ENCODE data around the gene GPR17.

GPR17 gene

DNA sequence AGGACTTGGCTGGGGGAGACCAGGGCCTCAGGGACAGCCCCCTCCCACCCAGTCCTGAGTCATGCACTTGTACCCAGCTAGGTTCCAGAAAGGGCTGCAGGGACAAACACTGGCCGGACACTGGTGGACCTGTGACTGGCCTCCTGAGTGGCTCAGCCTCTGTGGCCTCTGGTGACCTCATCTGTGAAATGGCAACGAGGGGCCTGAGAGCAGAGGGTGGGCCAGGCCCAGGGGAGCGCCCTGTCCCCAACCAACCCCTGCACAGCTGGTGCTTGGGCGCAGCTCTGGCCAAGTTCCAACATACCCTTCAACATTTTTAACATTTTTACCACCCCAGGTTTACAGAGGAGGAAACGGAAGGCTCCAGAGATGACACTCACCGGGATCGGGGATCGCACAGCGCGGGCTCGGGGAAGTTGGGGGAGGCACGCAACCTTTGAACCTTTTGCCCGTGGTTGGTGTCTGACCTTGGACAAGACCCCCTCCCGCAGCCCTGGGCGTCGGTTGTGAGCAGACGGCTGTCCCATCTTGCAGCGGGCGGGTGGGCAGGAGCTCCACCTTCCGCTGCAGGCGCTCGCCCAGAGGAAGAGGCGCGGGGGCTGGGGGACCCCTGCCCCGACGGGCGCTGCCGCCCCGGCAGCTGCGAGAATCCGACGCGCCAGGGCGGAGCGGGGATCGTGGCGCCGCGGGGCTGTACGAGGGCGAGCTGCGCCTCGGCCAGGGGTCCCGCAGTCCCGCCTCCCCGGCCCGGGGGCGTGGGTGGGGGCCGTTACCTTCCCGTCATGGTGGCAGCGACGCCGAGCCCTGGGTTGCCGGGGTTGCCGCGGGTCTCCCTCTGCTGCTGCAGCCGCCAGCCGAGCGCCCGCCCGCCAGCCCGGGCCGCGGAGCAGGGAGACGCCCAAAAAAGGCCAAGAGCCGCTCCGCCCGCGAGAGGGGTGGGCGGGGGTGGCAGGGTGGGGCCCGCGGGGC, 28.6 kb downstream of the GPR17 start:
- DNase-seq = no peak

DNA sequence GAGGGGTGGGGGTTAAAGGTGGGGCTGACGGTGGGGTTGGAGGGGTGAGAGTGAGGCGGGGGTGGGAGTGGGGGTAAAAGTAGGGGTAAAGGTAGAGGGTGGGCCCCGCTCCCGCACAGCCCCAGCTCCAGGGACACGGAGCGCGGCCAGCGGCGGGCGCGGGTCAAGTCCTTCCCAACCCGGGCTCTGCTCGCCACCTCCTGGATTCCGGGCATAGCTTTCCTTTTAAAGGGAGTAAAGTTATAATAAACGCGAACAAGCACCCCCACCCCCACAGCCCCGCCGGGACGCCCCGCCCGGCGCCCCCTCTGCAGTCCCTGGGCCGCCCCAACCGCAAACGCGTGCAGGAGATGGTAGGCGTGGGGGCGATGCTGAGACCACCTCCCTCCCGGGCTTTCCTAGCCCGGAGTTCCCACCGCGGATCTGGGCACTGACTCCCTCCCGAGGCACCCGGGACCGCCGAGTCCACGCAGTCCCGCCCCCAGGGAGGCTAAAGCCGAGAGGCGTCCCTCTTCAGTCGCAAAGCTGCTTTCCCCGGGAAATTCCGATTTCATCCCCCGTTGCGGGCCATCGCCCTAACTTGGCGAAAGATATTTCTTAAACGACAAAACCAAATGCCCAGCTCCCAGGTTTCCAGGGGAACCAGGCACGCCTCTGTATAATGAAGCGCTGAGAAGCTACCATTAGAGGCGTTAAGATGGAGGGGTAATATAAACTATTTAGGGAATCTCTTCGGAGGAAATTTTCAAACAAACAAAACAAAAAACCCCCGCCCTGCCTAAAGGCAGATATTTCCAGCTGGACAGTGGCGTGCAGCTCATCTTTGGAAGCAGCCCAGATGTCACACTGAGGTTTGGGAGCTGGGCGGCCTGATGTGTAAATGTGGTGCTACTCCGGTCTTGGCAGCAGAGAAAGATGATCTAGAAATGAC, 29.6 kb downstream of the GPR17 start, which contains the start of gene LIMS2:
TSS of gene LIMS2 (minus strand) at position 200 of the 931 bp plus-strand sequence. CDS start 506 bp downstream, outside the sequence.
- DNase-seq = no peak

DNA sequence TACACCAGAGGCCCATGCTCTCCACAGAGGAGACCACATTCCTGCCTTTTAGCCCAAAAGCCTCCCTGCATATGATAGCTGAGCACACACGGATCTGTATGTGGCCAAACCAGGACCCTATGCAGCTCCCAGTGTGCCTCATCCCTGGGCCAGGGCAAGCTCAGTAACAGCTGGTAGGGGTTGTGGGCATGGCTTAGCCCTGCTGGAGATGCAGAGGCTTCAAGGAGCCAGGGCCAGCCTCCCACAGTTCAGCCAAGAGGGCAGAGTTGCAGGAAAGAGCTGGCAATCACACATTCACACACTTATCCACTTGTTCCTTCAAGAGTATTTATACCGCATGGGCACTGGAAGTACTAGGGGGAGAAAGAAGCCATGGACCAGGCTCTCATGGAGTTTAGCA, 31.0 kb downstream of the GPR17 start:
- DNase-seq = no peak

DNA sequence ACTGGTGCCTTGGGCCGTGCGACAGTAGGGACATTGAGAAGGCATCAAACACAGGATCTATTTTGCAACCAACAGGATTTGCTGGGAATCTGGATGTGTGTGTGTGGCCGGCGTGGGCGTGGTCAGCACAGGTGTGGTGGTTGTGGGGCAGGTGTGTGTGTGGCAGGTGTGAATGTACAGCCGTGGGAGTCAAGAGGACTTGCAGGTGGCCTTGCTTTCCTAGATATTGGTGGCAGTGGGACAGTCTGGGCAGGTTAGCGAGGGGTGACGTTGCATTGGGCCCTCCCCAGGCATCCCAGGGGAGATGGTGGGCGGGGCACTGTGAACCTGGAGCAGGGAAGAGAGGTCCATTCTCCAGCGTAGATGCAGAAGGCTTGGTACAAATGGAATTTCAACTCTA, 32.6 kb downstream of the GPR17 start:
- no peak for DNase-seq

DNA sequence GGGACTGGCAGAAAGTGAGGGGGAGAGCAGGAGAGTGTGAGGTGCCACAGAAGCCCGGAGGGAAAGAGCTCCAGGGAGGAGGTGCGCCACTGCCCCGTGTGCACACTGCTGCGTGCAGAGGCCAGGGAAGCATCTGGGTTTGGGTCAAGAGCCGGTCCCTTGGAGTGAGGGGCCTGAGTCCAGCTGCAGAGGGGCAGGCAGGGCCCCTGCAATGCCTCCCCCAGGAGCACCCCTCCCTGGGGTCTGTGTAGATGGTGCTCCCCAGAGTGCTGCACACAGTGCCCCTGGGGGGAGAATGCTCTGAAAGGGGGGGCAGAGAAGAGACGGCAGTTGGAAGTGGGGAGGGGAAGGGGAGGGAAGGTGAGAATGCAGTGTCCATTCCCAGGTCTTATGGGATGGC, 33.0 kb downstream of the GPR17 start:
- no peak for DNase-seq

DNA sequence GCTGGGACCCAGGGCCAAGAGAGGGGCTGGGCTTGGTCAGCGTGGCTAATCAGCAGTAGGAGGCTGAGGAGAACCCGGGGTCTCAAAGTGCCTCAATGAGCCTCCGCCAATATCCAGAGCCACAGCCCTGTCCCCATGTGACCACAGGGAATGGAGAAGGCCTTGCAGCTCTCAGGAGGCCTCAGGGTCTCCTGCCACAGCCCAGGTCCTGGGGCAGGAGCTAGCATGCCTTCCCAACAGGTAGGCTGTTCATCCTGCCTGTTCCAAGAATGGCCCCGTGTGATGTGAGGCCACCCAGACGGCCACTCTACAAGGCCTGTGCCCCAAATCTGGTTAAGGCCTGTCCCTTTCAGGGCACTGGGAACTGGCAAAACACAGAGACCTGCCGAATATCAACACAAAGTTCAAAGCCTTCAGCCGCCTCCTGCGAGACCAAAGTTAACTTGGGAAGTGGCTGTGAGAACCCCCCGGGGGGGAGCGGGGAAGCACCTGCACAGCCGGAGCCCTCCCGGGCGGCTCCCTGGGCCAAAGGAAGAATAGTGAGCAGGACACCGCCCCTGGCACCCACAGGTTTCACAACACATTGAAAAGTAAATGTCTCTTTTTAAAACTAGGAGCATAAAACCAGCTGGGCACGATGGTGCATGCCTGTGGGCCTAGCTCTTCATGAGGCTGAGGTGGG, 33.9 kb downstream of the GPR17 start:
- no peak for DNase-seq

DNA sequence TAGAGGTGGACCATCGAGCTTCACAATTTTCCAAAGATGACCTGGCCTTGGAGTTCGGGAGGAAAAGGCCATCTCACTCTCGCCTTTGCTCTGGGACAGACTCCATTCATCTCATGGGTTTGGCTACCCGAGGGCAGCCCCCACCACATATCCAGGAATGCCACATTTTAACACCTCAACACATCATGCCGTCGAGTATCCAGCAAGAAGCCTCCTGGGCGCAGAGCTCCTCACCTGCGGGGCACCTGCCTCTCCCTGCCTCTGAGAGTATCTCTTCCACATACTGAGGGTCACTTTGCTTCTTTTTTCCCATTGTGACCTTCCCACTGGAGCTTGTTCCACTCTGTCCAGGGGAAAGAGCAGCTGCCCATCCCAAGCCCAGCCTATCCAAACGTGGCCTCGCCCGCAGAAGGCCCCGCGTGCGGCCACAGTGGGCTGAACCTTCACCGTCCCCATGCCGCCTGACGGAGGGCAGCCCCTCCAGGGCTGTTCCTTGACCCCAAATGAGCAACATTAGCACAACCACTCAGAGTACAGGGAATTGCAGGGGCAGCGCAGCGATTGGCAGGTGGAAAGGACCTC, 34.8 kb downstream of the GPR17 start:
- no peak for DNase-seq

DNA sequence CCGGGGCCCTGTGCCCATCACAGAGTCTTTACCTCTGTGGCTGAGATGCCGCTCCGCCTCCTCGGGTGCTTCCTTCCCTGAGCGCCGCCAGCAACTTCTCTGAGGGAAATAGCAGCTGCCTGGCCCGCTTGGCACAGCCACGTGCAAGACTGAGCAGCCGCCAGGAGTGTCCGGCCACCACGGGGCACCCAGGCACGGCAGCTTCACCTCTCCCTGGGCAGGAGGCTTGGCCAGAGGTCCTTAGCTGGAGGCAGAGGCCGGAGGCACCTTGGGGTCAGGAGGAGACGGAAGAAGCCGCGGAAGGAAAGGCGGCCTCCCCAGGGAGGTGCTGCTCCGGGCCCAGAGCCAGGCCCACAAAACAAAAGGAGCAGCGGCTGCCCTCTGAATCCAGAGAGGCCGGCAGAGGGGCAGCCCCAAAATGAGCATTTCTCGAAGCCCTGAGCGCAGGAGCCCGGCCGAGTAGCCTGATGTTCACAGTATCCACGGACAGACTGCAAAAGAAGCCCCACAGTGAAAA, 35.4 kb downstream of the GPR17 start:
- DNase-seq = no peak

DNA sequence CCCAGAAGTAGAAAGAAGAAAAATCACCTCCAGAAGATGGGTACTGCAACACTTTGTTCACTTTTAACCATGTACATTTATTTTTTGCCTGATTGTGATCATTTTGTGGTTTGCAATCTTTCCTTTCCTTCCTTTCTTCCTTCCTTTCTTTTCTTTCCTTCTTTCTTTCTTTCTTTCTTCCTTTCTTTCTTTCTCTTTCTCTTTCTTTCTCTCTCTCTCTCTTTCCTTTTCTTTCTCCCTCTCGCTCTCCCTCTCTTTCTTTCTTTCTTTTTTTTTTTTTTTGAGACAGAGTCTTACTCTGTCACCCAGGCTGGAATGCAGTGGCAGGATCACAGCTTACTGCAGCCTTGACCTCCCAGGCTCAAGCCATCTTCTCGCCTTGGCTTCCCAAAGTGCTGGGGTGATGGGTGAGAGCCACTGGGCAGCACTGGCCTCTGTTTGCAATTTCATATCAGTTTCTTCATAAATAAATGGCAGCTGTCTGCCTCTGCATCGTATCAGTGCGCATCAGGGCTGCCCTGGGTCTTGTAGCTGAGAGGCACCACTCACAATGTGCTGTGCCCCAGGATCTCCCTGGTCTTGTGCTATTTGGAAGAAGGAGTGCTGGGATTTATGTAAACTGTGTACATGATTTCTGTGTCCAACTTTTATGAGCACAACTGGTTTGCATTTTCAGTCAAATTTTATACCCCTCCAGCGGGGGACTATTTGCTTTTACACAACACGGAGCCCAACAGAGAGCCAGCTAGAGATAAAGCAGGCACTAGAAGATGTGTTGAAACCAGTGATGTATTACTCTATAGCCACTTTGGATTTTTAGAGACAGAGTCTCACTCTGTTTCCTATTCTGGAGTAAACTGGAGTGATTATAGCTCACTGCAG, 36.3 kb downstream of the GPR17 start:
- DNase-seq = no peak

DNA sequence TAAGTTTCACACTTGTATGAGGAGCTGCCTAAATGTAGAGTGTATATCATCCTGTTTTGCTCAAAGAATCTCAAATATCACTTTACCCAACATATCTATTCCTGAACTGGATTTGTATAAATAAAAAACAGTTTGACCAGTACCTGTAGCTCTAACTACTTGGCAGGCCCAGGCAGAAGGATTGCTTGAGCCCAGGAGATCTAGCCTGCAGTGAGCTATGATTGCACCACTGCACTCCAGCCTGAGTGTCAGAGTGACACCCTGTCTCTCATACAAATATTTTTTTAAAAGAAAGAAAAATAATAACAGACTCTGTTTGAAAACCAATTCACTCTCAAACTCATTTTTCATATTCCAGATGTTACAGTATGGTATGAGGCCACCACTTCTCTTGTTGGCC, 37.1 kb downstream of the GPR17 start:
- DNase-seq = no peak

DNA sequence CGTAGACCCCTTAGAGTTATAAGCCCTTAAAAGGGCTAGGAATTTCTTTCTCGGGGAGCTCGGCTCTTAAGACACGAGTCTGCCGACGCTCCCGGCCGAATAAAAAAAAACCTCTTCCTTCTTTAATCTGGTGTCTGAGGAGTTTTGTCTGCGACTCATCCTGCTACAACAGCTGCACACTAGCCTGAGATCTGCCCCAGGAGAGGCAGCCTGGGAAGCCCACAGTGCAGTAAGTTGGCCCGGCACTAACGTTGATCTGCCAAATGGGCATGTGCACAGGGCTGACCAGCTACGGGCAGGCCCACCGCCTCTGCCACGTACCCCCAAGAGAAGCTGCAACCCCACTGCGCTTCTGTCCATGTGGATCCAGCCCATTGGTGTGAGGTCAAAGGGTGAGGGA, 37.8 kb downstream of the GPR17 start:
- DNase-seq = no peak

DNA sequence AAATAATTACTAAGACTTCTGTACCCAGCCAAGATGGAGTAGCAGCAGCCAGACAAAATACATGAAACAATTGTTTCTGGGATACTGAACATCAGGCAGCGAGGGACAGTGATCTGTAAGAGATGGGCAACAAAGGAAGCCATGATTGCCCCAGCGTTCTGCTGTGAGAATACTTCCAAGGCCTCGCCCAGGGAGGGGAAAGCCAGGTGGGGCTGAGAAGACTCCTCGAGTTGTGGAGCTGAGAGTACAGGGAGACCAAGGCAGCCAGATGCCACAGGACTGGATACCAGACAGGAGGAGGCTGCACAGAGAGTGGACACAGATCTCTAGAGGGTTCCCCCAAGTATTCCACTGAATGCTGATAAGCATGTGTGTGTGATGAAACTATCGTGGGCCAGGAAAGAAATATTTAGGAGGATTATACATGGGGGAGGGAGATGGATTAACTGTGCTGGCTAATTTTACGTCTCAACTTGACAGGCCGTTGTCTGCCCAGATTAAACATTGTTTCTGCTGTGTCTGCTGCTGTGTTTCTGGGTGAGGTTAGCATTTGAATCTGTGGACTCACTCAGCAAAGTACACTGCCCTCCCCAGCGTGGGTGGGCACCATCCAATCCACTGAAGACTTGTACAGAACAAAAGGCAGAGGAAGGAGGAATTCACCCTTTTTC, 39.6 kb downstream of the GPR17 start:
- no peak for DNase-seq

DNA sequence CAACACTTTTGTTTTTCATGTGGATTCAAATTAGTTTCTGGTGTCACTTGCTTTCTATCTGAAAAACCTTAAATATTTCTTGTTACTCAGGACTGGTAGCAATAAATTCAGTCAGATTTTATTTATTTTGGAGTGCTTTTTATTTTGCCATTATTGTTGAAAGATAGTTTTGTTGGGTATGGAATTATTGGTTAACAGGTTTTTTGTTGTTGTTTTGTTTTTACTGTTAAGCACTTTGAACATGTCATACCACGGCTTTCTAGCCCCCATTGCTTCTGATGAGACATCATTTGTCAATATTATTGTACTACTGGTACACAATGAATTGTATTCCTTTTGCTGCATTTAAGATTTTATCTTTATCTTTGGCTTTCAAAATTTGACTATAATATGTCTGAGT, 42.5 kb downstream of the GPR17 start:
- no peak for DNase-seq

DNA sequence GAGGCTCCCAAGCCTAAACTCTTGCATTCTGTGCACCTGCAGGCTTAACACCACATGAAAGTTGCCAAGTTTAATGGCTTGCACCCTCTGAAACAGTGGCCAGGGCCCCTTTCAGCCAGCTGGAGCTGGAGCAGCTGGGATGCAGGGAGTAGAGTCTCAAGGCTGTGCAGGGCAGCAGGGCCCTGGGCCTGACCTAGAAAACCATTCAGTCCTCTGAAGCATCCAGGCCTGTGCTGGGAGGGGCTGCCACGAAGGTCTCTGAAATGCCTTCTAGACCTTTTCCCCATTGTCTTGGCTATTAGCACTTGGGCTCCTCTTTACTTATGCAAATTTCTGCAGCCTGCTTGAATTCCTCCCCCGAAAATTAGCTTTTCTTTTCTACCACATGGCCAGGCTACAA, 44.7 kb downstream of the GPR17 start:
- DNase-seq = no peak

DNA sequence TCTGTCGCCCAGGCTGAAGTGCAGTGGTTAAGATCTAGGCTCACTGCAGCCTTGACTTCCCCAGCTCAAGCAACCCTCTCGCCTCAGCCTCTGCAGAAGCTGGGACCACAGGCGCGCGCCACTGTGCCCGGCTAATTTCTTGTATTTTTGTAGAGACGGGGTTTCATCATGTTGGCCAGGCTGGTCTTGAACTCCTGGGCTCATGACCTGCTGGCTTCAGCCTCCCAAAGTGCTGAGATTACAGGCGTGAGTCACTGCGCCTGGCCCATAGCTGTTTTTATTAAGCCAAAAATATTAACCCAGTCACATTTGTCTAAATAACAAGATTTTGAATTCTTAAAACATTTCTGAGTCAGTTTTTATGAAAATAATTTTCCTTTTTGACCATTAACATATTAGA, 49.0 kb downstream of the GPR17 start:
- no peak for DNase-seq

DNA sequence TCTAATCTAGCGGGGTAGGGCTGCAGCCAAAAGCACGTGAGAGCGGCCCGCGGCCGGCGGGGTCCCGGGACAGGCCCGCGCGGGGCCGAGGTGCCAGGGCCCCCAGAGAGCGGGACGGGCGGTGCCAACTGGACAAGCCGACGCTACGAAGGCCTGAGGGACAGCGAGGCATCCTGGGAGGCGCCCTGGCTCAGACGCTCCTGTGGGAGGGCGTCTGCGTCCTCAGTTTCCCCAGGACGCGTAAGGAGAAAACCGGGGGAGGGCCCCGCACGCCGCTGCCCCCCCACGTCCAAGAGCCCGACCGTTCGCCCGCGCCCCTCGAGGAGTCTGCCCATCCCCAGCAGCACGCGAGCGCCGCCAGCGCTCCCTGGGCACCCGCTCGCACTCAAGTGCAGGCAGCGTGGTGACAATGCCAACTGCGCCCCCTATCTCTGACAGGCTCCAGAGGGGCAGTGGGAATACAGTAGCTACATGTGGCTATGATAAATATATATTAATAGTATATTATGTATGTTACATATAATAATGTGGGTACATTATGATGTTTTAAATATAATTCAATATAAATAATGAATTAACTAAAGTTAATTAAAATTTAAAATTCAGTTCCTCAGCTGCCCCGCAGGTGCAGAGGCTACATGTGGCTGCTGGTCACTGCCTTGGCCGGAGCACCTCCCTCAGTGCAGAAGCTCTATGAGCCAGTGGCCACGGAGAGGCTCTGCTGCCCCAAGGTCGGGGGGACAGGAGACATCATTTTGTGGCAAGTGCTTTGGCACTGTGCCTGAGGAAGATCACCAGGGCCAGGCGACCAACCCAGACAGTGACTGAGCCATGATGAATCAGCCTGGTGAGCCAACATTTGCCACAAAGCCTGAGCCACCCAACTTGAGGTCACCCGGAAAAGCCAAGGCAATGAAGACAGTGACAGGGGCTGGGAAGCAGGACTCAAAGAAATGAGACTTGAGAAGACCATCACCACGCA, 49.8 kb downstream of the GPR17 start:
- no peak for DNase-seq

DNA sequence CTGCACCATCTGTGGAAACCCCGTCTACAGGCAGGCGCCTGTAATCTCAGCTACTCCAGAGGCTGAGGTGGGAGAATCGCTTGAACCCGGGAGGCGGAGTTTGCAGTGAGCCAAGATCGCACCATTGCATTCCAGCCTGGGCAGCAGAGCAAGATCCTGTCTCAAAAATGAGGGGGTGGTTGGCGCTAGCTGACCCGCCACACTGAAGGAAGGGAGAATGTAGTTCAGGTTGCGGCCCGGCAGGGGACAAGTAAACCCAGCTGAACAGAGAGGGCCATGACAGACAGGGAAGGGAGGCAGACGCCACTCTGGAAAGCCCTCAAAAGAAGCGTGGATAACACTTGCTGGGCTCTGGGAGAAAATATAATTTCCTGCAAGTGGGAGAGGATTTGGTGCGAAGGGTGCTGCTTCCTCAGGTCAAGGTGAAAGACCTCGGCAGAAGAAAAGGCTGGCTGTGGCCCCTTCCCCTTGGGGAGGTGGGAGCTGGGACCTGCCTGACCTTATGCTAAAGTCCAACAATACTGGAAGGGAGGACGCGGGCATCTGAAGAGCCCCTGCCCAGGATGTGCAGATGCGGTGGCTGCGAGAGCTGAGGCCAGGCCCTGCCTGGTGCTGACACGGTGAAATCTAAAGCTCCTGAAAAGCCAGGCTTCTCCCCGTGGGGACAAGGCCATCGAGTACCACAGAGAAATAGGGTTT, 51.7 kb downstream of the GPR17 start:
- DNase-seq = no peak

DNA sequence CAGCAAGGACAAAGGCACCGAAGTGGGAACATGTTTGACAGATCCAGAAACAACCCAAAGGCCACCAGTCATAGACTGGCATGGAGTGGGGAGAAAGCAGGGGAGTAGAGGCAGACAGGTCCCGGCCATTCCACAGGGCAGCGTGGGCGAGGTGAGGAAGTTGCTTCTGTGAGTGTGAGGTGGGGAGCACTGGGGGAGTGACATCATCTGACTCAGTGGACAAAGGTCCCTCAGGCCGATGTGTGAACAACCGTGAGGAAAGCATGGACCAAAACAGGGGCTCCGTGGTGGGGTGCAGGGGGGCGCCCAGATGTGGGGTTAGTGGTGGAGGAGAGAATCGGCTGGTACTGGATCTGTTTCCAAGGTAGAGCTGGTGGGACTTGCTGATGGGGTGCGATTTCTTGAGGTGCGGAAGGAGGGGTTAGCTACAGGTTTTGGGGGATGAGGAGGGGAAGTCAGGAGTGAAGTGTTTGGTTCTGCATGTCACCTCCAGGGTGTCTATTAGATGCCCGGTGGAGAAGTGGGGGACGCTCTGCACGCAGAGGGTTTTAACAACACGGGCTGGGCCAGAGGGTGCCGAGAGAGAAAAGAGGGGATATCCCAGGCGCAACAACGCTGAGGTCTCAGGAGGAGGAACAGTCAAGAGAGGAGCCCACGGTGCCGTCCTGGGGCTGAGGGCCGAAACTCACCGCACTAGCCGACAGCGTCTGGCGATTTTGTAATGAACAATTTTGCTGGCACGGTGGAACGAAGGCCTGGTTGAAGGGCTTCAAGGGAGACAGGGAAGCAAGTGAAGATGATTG, 52.8 kb downstream of the GPR17 start:
- no peak for DNase-seq

All from SHP77 treated with DMSO at 0.1 percent for 48 hours (cell line).